ENCODE data around the gene FNDC3A.

DNA sequence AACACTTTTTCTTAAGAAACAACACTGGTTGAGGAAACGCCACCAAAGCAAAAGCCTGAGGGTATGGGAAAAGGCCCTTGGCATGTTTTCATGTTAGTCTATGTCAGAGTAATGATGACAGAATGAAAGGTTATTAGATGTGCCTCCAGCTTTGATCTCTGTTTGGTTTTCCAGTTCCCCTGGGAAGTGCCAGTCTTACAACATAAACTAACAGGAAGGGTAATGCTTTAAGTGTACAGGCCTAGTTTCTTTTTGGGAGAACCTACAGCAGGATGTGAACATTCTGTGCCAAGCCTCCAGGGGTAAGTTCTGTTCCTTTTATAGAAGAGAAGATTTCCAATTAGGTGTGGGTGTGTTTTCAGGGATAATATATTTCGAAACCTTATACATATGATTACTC, 121.7 kb downstream of the FNDC3A start:
- TF ChIP-seq SUZ12 (IDR thresholded peaks at IDR 0.05; ENCODE audit: extremely low read depth, insufficient read depth, insufficient read length) (no peak), YY1 (IDR thresholded peaks at IDR 0.05; ENCODE audit: insufficient read depth, insufficient read length) (no peak)

Measured in NT2/D1 (cell line).